CD4-positive, alpha-beta T cell treated with Interferon alpha-2 for 1 hour (primary cell): Measurements from ENCODE around the gene LDLRAD4.

Experiments
- DNase-seq, 2 donors: peaks; one replicate each; pipeline ENCODE4 v3.0.0-alpha.2; 2020 to 2022

Gene LDLRAD4

DNA sequence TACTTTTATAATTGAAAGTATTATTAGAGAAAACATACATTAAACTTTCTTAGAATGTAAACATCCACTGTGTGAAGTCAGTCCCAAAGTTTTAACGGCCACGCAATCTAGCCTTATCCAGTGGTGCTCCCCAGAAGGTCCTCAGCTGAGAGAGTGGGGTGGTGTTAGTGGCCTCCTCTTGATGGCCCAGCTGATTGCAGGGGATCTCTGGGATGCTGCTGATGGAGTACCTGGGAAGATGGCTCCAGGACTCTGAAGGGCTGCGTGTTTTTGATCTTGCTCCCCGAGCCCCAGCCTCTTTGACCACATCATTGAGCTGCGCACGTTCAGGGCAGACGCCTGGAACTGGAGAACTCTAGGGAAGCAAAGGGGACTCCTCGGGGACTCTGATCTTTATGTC is 326.4 kb downstream of the LDLRAD4 start:
- no peak for DNase-seq

DNA sequence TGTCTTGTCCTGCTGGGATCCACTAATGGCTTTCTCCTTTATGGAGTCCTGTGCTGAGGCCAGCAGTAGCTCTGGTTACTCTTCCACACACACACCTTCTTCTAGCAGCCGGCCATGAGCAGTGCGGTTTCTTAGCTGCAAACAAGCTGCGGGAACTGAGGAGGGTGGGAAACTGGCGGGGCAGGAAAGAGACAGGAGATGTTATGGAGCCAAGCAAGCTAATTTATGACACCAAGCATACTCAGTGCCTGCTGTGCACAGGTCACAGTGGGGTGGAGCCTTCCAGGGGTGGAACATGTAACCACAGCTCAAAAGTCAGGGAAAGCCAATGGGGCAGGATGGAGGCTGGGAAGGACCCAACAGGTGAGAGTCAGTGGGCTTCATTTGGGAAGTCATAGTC is 327.0 kb downstream of the LDLRAD4 start:
- no peak for DNase-seq

DNA sequence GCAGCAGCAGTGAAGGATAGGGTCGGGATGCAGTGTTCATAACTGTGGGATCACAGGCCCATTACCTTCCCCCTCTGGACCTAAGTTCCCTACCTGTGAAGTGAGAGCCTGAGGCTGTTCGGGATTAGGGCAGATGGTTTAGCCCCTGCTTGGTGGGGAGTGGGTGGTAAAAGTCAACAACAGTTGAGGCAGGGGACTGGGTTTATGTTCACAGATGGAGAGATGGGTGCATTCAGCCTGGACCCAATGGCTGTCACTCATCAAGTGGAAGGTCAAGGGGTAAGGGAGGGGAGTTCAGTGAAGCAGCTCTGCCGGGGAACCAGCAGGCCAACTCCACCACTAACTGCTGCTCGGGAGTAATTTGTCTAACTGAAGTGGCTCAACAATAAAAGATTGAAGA is 327.4 kb downstream of the LDLRAD4 start:
- no peak for DNase-seq

DNA sequence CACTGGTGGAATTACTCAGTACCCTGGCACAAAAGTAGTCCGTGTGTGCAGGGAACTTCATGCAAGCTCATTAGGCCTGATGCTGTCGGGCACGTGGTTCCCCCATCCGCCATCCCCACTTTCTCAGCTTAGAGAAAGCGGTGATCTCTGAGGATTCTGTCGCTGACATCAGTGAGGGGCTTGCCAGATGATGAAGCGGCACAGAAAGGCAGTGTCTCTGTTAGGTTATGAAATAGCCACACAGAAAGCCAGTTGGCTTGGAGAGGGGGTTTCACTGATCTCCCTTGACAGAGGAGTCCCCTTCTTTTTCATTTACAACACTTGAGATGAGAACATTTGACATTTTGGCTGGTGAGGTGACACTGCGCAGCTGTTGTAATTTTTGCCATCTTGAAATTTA is 328.1 kb downstream of the LDLRAD4 start:
- DNase-seq: no peak

DNA sequence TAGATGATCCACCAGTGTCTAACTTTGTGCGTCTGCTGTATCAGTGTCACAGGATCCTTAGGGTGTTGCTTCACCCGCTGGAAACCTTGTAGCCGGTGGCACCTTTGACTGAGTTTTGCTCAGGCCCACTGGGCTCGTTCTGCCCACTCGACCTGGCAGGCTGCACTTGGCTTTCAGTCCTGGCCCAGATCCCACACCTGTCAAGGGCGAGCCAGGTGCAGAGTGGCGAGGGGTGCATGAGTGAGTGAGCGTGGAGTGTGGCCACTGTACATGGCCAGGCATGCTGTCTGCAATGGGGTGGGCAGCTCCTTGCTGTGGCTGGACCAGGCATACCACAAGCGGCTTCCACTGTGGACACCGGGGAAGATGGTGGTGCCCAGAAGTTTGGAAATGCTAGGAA is 328.8 kb downstream of the LDLRAD4 start:
- no peak for DNase-seq

DNA sequence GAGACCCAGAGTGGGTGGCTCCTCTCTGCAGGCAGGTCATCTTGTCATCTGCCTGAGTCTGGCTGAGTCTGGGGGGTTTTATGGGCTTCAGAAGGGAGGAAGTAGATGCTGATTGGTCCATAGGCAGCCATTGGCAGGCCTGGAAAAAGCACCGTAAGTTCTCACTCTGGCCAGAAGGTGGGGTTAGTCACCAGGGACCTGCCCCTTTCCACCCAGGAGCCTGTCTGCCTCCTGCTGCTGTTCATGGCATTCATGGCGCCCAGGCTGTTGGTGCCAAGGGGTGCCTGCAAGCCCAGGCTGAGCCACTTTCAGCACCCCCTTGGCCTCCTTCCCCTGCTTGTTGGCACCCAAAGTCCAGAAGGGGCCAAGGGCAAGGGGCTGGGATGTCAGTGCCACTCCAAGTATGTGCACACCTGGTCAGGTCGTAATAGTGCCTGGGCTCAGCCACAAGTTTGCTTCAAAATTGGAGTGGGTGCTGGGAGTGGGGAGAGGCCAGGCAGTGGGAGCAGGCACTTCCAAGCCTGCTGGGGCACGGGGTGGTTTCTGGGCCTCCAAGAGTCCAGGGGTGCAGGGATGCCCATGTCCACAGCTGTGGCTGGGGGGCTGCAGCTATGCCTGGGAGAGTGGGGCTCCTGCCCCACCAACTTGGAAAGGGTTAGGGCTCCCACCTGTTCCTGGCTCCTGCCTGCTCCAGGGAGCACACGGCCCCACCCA is 329.7 kb downstream of the LDLRAD4 start:
- DNase-seq: no peak

DNA sequence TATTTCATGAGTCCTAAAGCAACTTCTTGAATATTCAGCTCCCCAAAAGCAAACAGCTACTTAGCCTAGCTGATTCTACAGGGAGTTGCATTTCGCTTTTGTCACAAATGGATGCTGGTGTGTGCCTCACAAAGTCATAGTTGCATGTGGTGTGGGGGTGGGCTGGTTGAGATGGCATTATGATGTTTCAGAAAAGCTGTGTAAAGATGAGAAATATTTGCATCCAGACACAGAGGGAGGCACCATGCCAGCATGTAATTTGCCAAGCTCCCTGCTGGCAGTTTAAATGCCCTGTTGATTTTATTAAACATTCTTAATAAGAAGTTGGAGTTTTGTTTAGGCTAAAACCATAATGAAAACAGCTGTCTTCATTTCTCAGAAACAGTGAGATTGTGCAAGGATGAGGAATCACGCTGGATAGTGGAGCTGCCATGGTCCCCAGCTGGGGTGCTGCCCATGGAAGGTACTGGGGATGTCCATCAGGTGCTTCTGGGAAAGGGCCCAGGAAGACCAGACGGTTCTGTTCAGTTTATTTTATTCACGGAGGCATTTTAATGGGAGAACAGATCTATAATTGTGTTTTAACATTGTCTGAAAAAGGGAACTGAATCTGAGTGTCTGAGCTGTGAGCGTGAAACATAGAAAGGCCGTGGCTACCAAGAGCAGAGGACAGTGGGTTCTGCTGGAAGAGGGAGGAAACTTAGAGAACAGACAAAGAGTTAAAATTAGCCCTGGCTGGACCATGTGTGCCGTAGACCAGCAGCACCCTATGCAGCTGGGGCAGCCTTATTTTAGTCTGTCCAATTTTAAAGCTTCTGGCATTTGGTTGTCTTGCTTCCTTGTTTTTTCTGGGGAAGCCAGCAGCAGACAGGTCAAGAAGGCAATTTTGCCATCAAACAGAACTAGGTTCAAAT is 330.7 kb downstream of the LDLRAD4 start:
- DNase-seq: no peak

DNA sequence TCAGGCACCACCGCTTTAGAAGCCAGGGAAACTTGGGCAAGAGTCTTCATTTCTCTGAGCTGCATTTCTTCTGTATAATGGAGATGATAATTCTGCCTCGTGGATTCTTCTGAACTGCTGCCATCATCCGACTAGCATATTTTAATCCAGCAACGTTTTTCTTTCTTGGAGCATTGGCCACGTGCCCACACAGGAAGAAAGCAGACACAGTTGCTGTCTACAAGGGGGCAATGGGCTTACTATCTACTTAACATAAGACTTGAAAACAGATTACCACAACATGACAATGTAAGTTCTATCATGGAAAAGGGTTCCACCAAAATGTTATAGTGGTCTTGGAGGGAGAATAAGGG is 331.3 kb downstream of the LDLRAD4 start:
- DNase-seq: no peak

DNA sequence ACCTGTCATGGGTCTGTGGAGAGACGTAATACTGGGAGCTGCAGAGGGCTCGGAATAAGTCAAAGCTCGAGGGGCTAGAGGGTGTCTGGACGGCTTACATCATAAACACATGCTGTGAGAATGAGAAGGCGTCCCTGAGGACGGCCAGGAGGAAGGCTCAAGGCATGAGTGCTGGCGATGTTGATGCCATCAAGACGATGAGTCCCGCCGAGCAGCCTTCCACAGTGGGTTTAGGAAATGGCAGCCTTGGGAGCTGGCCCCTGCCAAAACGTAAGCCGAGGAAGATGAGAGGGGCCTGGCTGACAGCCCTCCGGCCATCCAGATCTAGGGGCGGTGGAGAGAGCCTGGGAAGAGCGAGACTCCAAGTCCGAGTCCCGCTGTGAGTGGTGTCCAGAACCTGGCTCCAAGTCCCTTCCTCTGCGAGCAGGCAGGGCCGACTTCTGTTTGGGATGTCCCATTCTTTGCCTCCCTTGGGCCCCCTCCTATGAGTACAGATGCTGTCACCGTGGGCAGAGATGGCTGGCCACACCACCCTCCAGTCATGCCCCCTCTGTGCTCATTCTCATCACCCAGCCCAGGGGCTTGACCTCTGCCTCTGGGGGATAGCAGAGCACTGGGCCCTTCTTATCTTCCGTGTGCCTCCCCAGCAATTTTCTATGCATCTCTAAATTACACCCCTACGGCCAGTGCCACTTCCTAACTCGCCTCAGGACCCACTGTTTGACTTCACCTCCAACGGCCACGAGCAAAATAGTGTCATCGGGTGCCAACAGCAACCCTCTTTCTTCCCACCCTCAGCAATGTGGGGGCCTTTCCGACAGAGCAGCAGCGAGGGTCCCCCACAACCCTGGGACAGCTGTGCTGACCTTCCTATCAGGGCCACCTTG is 332.1 kb downstream of the LDLRAD4 start:
- DNase-seq: no peak

DNA sequence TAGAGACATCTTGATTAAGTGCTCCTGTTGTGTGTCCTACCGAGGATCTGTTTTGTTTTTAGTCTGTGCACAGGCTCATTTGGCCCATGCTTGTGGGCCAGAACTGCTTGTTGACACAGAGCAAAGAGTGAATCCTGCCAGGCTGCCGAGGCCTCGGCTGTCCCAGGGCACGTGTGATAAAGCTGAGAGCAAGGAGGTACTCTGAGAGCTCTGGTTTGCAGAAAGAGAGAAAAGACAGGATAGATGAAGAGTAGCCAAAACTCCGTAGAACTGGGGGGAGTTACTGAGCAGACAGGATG is 332.7 kb downstream of the LDLRAD4 start:
- no peak for DNase-seq

DNA sequence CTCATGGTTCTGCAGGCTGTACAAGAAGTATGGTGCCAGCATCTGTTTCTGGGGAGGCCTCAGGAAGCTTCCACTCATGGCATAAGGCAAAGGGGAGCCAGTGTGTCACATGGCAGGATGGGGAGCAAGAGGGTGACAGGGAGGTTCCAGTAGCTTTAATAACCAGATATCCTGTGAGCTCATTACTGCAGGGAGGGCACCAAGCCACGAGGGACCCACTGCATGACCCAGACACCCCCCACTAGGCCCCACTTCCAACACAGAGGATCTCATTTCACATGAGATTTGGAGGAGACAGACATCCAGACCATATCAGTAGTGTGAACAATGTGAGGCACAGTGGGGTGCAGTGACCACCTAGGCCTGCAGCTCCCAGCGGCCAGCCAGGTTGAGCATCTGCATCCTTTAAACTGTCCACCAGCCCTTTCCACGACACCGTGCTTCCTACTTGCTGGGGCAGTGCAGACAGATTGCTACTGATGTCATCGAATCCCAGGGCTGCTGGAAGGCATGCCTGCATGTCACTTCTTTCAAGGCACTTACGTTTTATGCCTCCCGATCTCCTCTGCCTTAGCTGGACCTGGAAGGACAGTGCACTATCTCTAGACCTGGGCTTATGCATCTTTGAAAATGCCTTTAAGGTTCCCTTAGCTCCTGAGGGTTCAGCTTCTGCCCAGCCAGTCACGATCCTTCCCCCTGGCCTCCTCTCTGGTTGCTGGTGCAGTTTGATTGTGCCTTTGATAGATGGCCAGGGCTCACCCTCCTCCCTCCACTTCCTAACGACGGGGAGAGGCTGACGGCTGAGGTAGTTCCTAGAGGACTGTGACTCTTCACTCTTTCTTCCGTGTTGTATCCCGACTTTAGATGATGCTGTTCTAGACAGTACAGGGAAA is 333.5 kb downstream of the LDLRAD4 start:
- DNase-seq: no peak

DNA sequence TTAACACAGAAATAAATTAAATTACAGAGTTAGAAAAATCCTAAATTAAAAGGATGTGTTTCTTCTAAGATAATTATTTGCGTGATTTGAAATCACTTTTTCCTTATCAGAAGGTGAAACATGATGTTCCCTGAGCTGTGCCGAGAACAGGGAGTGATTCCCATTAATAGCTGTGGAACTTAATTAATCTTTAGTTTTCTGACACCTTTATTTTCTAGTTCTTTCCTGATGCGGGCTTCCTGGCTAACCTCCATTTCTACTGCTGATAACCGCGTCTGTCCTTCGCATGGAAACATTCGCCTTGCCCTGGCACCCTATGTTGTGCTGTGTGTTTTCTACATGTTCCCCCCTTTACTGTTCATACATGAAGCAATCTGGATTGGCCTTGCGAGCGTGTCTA is 334.9 kb downstream of the LDLRAD4 start:
- DNase-seq: no peak

DNA sequence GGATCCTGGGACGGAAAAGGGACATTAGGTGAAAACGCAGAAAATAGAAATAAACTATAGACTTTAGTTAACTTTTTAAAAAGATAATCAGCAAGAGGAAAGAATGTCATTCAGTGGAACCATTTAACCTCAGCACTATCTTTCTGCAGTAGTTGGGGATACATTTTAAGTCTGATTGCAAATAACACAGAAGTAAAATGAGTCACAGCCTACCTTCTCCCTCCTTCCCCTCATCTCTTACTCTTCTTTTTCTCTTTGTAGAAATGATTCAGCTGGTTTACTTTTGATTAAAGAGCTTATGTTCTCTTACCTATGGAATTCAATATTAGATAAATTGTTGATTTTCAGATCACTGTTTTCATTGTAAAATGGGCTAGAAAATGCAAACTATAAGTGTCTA is 336.6 kb downstream of the LDLRAD4 start:
- no peak for DNase-seq

DNA sequence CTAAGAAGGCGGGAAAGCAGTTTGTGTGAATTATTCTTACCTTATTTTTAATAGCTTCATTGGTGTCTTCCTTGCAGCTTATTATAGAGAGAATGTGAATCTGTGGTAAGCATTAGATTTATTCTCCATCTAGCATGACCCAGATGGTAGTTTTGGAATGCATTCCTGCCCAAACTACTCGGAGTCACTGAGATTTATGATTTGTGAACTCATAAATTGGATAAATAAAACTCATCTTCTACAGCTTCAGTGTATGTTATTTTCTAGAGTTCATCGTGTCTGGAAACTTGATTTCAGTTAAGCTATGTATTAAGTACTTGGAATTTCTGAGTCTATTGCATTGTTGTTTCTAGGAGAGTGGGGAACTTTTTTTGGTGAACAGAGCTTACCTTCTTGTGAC is 337.3 kb downstream of the LDLRAD4 start:
- DNase-seq: no peak

DNA sequence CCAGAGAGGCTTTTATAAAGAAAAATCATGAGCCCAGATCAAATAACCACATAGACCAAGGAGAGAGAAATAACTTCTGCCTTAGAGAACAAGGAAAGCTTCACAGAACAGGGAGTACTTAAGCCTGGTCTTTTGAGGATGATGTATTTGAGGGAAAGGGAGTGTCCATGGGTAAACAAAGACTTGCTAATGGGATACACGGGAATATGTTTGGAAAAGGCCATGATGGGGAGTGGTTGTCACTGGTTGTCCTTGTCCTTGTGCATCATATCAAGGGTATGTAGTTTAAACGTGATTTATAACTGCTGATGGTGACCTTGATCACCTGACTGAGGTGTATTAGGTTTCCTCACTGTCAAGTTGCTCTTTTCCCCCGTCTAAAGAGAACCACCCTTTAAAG is 337.9 kb downstream of the LDLRAD4 start:
- DNase-seq: no peak

DNA sequence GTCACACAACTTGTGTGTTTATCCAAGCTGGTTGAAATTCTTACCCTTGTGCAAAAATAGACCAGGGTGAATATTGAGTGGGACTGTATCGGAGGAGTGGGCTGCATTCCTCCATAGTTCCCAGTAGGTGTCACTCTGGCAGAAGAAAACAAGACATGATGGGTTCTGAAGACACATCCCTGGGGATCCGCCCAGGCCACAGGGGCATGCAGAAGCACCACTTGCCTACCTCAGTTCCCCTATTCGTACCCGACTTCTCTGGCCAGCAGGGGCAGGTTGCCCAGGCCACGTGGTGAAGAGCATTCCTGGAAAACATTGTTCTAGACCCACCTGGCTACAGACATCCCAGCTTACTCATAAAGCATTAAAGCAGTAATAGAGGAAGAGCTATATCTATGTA is 339.6 kb downstream of the LDLRAD4 start:
- peak; percentile 45 to 52 for DNase-seq

DNA sequence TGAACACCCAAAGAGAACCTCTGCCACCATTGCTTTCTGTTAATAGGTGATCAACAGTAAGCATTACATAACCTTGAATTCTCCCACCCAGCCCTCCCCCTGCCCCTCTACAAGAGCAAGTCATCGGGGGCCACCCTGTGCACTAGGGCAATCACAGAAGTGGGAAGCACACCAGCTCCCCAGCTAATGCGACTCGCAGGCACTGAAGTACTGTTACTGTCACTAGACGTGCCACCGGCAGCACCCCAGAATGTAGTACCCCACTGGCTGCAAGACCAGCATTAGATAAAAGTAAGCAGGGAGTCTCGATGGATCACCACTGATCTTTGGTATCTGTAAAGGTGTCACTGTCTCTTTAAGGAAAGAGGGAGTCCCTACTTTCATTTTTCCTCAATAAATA is 340.2 kb downstream of the LDLRAD4 start:
- DNase-seq: no peak

DNA sequence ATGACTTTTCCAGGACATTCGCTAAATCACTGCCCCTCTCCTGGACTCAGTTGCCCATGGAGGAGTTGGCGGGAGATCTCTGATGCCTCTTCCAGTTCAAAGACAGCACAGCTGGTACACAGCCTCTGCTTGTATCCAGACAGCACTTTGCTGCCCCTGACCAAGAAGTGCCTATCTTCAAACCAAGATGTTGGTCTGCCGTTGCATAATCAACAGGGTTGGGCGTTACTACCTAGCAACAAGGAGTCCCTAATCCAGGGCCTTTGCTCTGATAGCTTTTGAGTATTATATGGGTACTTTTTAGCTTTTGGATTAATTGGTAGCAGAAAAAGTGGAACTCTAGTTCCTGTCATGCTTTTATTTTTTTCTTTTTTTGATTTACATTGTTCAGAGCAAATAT is 341.2 kb downstream of the LDLRAD4 start:
- no peak for DNase-seq

DNA sequence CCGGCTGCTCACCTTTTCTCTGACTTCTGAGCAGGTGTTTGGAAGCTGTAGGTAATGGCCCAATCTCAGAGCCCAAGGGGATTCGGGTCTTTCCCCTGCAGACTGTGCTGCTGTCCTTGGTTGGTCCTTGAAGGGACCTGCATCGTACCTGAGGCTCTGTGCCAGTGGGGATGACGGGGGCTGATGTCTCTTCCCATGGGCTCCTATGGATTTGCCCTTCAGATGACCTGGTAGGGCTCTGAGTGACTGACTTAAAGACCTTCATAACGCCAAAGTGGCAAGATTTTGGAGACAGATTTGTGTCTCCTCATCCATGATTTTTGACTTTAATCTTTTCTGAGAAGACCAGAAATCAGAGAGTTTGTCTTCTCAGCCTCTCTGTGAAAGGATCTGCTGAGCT is 341.7 kb downstream of the LDLRAD4 start:
- no peak for DNase-seq

DNA sequence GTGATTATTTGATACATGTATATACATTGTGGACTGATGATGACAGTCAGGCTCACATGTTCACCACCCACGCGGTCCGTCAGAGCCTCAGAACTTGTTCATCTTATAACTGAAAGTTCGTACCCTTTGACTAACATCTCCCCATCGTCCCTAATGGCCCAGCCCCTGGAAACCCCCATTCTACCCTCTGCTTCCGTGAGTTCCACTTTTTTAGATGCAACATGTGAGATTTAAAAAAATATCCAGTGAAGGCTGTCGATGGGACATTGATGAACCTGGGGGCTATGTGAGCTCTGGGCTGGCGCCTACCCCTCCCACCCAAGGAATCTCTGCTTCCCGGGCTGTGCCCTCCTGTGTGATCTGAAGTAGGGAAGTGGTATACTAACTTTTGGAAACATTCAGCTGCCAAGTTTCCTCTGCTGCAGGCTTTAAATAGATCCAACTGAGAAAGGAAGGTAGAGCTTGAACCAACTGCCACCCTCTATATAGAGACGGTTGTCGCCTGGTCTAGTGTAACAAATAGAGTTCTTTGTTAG is 344.0 kb downstream of the LDLRAD4 start:
- peak; percentile 32 to 75 for DNase-seq

DNA sequence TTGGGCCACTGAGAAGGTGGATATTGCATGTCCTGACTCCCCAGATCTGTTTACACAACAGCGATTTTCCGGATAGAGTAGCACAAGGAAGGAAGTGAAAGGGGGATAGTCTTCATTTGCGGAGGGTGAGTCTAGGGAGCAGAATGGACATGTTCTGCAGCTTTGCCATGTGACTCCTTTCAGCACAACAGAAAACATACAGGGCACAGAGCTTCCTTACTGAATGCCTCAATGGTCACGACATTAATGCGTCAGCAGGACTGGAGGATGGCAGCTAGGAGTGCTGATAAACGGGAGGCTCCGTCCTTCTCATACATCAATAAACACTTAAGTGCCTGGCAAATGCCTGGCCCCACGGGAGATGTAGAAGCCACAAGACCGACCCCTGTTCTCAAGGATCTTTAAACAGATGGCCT is 344.8 kb downstream of the LDLRAD4 start:
- DNase-seq: peak in 1 of 2 donors; percentile 34

DNA sequence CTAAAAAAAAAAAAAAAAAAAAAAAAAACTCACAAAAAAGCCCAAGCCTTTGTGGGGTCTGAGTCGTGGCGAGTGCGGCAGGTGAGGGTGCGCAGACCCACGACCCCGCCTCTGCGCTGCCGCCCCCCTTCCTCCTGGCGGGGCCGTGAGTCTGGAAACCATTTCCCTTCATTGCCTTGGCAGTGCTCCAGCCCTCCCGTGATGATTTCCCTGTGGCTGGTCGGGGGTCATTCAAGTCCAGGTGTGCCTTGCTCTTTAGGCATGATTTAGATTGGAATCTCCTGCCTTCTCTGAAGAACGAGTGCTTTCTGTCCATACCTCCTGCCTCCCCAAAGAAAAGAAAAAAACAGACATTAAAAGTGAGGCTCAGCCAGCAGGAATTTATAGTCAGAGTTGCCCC is 346.0 kb downstream of the LDLRAD4 start:
- no peak for DNase-seq
